ENCODE results near the gene RNF150.

The RNF150 gene

GRCh38 chr4:141004823-141005222, 128.4 kb downstream of the RNF150 start:
- no peak overlapping the region for H3K4me3 ChIP-seq (ENCODE audit: low read length)
- TF ChIP-seq CTCF (conservative IDR thresholded peaks at IDR 0.05; ENCODE audit: low read length): no peak
- no peak for DNase-seq (ENCODE audit: low read depth)

- DNase-seq (ENCODE audit: low read depth): no peak
- H3K4me3 ChIP-seq (ENCODE audit: low read length): no peak overlapping the region
- TF ChIP-seq CTCF (conservative IDR thresholded peaks at IDR 0.05; ENCODE audit: low read length): no peak
Measured at GRCh38 chr4:141003193-141003592, 130.1 kb downstream of the RNF150 start.

DNA sequence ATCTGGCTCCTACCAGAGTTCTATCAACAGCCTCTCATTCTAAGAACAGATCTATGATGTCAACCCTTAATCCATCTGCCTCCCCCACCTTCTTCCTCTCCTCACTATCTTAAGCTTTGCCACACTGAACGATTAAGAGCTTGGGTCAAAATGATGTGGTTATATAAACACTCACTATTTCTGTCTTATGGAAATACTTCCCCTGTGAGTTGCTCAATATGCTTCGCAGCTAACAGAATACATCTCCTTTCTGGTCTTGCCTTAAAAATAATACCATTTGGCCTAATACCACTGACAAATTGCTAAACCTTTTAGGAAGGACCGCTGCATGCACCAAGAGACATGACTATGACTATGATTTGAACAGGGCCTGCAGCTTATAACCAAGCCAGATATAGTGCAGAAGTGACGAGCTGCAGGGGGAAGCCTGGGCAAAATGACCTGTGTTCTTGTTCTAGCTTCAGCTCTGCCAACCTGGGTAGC, 130.9 kb downstream of the RNF150 start:
- TF ChIP-seq CTCF (conservative IDR thresholded peaks at IDR 0.05; ENCODE audit: low read length): no peak
- H3K4me3 ChIP-seq (ENCODE audit: low read length): no peak overlapping the region
- peak; percentile 37 for DNase-seq (ENCODE audit: low read depth)

DNA sequence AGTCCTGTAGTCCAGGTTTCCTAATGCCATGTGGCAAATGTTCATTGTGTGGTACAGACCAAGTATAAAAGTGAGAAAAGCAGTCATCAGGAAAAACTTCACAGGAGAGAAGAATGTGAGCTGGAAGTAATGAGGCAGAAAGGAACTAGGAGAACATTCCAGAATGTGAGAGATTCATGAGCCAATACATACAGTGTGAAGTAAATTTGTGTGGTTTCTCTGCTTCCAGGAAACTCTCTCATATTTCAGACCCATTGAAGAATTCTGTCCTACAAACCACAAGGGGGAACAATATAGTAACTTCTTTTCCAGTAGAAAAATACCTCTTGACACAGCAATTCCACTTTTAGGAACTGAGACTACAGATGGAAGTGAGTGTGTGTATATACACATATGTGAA, 136.5 kb downstream of the RNF150 start:
- TF ChIP-seq CTCF (conservative IDR thresholded peaks at IDR 0.05; ENCODE audit: low read length): peak; percentile 29
- H3K4me3 ChIP-seq (ENCODE audit: low read length): no peak overlapping the region
- DNase-seq (ENCODE audit: low read depth): peak; percentile 91

GRCh38 chr4:140995058-140995457, 138.2 kb downstream of the RNF150 start:
- no peak overlapping the region for H3K4me3 ChIP-seq (ENCODE audit: low read length)
- DNase-seq (ENCODE audit: low read depth): no peak
- no peak for TF ChIP-seq CTCF (conservative IDR thresholded peaks at IDR 0.05; ENCODE audit: low read length)

GRCh38 chr4:140994015-140994414, 139.3 kb downstream of the RNF150 start:
- TF ChIP-seq CTCF (conservative IDR thresholded peaks at IDR 0.05; ENCODE audit: low read length): no peak
- H3K4me3 ChIP-seq (ENCODE audit: low read length): no peak overlapping the region
- DNase-seq (ENCODE audit: low read depth): no peak

- H3K4me3 ChIP-seq (ENCODE audit: low read length): no peak overlapping the region
- DNase-seq (ENCODE audit: low read depth): no peak
- TF ChIP-seq CTCF (conservative IDR thresholded peaks at IDR 0.05; ENCODE audit: low read length): no peak
Measured at GRCh38 chr4:140993370-140993769, 139.9 kb downstream of the RNF150 start.

All from AG10803 (cell line).